ACC112 (cell line): ENCODE results near the gene MSTN.

Experiments used
- H2AFZ ChIP-seq: fragments of 200-600 bp; sonication (generic); one replicate; pipeline ENCODE4 v1.6.0; 2017; ENCODE audit warnings: antibody characterized with exemption, low read length; ENCODE audit not compliant: unreplicated experiment
- H3K27ac ChIP-seq: fragments of 200-600 bp; sonication (generic); 2 replicates; pipeline ENCODE4 v1.5.1; 2014; ENCODE audit warnings: low read depth, mild to moderate bottlenecking, antibody characterized with exemption, low read length, moderate library complexity
- H3K27me3 ChIP-seq: fragments of 200-600 bp; sonication (generic); 2 replicates; pipeline ENCODE4 v1.6.1; 2014; ENCODE audit warnings: mild to moderate bottlenecking, antibody characterized with exemption, low read length, moderate library complexity, mixed read lengths; ENCODE audit not compliant: insufficient read depth
- H3K36me3 ChIP-seq: fragments of 200-600 bp; sonication (generic); 2 replicates; pipeline ENCODE4 v1.6.1; 2016; ENCODE audit warnings: mild to moderate bottlenecking, antibody characterized with exemption, low read length, moderate library complexity, mixed read lengths; ENCODE audit not compliant: insufficient read depth
- H3K4me1 ChIP-seq: fragments of 200-600 bp; sonication (generic); one replicate; pipeline ENCODE4 v1.6.1; 2016; ENCODE audit warnings: low read length, mixed read lengths; ENCODE audit not compliant: insufficient read depth, unreplicated experiment, control insufficient read depth
- H3K4me3 ChIP-seq: fragments of 200-600 bp; sonication (generic); 2 replicates; pipeline ENCODE4 v1.5.1; 2014; ENCODE audit warnings: mild to moderate bottlenecking, low read depth, low read length
- H3K79me2 ChIP-seq: fragments of 200-600 bp; sonication (generic); one replicate; pipeline ENCODE4 v1.6.0; 2016; ENCODE audit warnings: low read length; ENCODE audit not compliant: control insufficient read depth, unreplicated experiment, insufficient read depth

MSTN gene

DNA sequence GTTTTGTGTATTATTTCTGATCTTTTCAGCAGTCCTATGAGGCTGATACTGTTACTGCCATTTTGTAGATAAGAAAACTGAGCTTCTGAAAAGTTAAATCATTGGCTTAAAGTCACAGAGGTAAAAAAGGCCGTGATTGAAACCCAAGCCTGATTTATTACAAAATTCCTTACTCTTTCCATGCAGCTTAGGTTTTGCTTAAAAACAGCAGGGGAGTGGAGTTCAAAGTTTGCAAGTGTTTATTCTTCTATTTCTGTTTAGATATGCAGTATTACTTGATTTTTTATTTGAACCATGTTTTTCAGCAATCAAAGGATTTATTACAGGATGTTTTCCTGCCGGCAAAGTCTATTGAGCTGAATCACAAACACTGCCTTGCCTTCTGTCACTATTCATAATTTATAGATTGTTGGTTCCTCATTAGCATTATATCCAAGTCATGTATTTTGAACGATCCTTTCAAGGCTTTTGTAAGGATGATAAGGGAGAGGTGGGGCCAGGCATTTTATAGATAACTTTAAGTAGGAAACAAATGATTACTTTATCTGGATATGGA, 31.9 kb upstream of the MSTN start:
- no peaks in the 10 kb centered on the region for H3K27me3 ChIP-seq
- no peaks in the 10 kb centered on the region for H3K36me3 ChIP-seq
- no peaks in the 10 kb centered on the region for H3K79me2 ChIP-seq
- H3K4me3 ChIP-seq, result no peak overlapping the region
- peak overlapping the region; percentile 18 for H2AFZ ChIP-seq
- H3K27ac ChIP-seq, result no peak overlapping the region
- no peaks in the 10 kb centered on the region for H3K4me1 ChIP-seq

GRCh38 chr2:190093793-190094192, 31.3 kb upstream of the MSTN start:
- H2AFZ ChIP-seq, result peak overlapping the region; percentile 18
- no peak overlapping the region for H3K4me3 ChIP-seq
- no peak overlapping the region for H3K27ac ChIP-seq

DNA sequence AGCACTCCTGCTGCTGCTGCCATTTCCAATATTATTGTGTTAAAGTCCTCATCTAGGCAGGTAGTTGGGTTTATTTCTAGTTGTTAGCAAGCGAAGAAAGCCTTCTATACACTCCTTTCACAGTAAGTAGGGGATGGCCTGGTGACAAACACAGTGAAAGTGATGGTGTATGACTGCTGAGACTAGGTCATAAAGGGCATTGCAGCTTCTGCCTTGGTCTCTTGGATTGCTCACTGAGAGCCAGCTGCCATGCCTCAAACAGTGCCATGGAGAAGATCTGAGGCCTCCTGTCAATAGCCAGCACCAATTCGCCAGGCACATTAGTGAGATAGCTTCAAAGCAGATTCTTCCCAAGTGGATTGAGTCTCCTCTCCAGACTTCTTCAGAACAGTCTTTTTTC, 27.6 kb upstream of the MSTN start:
- Histone ChIP-seq H3K36me3 (no peaks in the 10 kb centered on the region), H3K4me1 (no peaks in the 10 kb centered on the region), H2AFZ (no peak overlapping the region), H3K4me3 (no peak overlapping the region), H3K27ac (no peak overlapping the region), H3K79me2 (no peaks in the 10 kb centered on the region), H3K27me3 (no peaks in the 10 kb centered on the region)

More at GRCh38 chr2:190093793-190094192, 31.3 kb upstream of the MSTN start:
- no peaks in the 10 kb centered on the region for H3K27me3 ChIP-seq
- no peaks in the 10 kb centered on the region for H3K36me3 ChIP-seq
- no peaks in the 10 kb centered on the region for H3K79me2 ChIP-seq
- no peaks in the 10 kb centered on the region for H3K4me1 ChIP-seq

DNA sequence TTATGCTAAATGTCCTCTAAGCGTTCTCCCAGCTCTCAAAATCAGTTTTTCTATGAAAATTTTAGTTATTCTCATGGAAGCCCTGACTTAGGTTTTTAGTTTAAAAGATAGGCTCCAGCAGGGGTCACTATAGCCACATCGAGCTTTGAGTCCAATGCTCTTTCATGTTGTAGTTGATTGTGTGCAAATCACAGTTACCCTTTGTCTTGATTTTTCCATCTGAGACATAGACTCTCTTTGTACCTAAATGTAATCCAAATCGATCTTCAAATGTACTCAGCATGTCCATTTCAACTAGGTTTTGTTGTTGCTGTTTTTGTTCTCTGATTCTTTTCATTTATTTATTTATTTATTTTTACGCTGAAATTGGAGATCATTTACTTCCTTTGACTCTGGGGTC, 26.4 kb upstream of the MSTN start:
- no peaks in the 10 kb centered on the region for H3K27me3 ChIP-seq
- no peak overlapping the region for H3K4me3 ChIP-seq
- H3K27ac ChIP-seq, result no peak overlapping the region
- no peaks in the 10 kb centered on the region for H3K4me1 ChIP-seq
- H2AFZ ChIP-seq, result no peak overlapping the region
- H3K79me2 ChIP-seq, result no peaks in the 10 kb centered on the region
- no peaks in the 10 kb centered on the region for H3K36me3 ChIP-seq

DNA sequence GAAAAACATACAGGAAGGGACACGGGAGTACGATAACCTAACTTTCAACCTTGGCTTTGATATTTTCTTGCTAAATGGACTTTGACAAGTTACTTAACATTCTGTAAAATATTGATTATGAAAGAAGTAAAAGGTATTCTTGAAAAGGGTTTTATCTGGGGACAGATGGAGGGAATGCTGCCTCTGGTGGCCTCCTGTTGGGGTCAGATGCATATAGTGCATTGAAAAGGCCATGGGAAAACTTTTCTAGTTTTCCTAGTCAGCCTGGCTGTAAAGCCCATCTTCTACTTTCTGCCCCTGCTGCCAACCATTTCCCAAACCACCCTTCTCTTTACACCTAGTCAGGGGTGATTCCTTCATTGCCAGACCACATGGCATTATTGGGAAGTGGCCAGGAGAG, 22.2 kb upstream of the MSTN start:
- Histone ChIP-seq H2AFZ (no peak overlapping the region), H3K27me3 (no peaks in the 10 kb centered on the region), H3K27ac (no peak overlapping the region), H3K4me1 (no peaks in the 10 kb centered on the region), H3K79me2 (no peaks in the 10 kb centered on the region), H3K36me3 (no peaks in the 10 kb centered on the region), H3K4me3 (no peak overlapping the region)

DNA sequence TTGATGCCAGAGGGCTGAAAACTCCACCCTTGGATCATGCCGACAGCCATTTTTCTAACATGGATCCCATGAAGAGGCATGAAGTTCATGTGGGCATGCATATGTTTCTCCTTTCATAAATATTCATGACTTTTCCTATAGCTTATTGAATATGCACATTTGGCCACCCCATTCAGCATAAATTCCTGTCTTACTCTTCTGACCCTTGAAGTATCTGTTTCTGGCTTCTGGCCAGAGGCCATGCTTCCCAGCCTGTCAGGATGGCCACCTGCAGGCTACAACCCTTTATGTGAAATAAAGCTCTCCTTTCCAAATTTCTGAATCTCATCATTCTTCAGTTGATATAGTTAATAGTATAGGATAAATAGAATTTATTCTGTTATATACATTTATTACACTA, 19.6 kb upstream of the MSTN start:
- Histone ChIP-seq H3K27me3 (no peaks in the 10 kb centered on the region), H3K79me2 (no peaks in the 10 kb centered on the region), H3K4me1 (no peaks in the 10 kb centered on the region), H2AFZ (no peak overlapping the region), H3K36me3 (no peaks in the 10 kb centered on the region), H3K27ac (no peak overlapping the region), H3K4me3 (no peak overlapping the region)

GRCh38 chr2:190080527-190081049, 18.1 kb upstream of the MSTN start:
- Histone ChIP-seq H3K36me3 (no peaks in the 10 kb centered on the region), H3K4me1 (no peaks in the 10 kb centered on the region), H2AFZ (no peak overlapping the region), H3K79me2 (no peaks in the 10 kb centered on the region), H3K27me3 (no peaks in the 10 kb centered on the region), H3K27ac (no peak overlapping the region), H3K4me3 (no peak overlapping the region)

- no peaks in the 10 kb centered on the region for H3K36me3 ChIP-seq
- no peaks in the 10 kb centered on the region for H3K27me3 ChIP-seq
- H3K79me2 ChIP-seq, result no peaks in the 10 kb centered on the region
- H3K4me3 ChIP-seq, result no peak overlapping the region
- H3K27ac ChIP-seq, result no peak overlapping the region
- no peaks in the 10 kb centered on the region for H3K4me1 ChIP-seq
- no peak overlapping the region for H2AFZ ChIP-seq
Observed at GRCh38 chr2:190079160-190079559, 16.6 kb upstream of the MSTN start.

- Histone ChIP-seq H3K4me1 (no peaks in the 10 kb centered on the region), H3K27ac (no peak overlapping the region), H3K36me3 (no peaks in the 10 kb centered on the region), H3K4me3 (no peak overlapping the region), H2AFZ (no peak overlapping the region), H3K27me3 (no peaks in the 10 kb centered on the region), H3K79me2 (no peaks in the 10 kb centered on the region)
Observed at GRCh38 chr2:190075623-190076022, 13.1 kb upstream of the MSTN start.

- Histone ChIP-seq H3K36me3 (no peaks in the 10 kb centered on the region), H3K27me3 (no peaks in the 10 kb centered on the region), H3K4me1 (no peaks in the 10 kb centered on the region), H3K4me3 (no peak overlapping the region), H2AFZ (no peak overlapping the region), H3K27ac (no peak overlapping the region), H3K79me2 (no peaks in the 10 kb centered on the region)
Observed at GRCh38 chr2:190069936-190070696, 7.6 kb upstream of the MSTN start.

GRCh38 chr2:190068764-190069163, 6.2 kb upstream of the MSTN start:
- H2AFZ ChIP-seq, result no peak overlapping the region
- H3K36me3 ChIP-seq, result no peaks in the 10 kb centered on the region
- no peaks in the 10 kb centered on the region for H3K4me1 ChIP-seq
- H3K27ac ChIP-seq, result no peak overlapping the region
- no peak overlapping the region for H3K4me3 ChIP-seq
- H3K27me3 ChIP-seq, result no peaks in the 10 kb centered on the region
- H3K79me2 ChIP-seq, result no peaks in the 10 kb centered on the region
